Airway epithelial cell (primary cell): ENCODE measurements around the gene ZBTB7B. TPM values are rescaled to one million over a fixed set of nuclear protein-coding genes. Genes with fewer than 3 reads are reported as not detected.

ENCODE experiments used
- total RNA-seq: library from RNA; depleted of rRNA; stranded (reverse); fragments of >200 nt; gene quantifications from 2 replicates; pipeline ENCODE4 v1.2.3, GENCODE V29; 2015

Gene ZBTB7B
- 67.2 and 89.0 TPM in 2 replicates for total RNA-seq

GRCh38 chr1:155002464-155003226 lies at the start of gene ZBTB7B:
Gene ZBTB7B, plus strand, starts transcription at chr1:155002802. Its CDS starts 11,859 bp downstream, at chr1:155014661.

GRCh38 chr1:154955718-154956543 lies 46.7 kb upstream of the ZBTB7B start, which contains the start of gene PBXIP1:
Gene PBXIP1, minus strand, starts transcription at chr1:154956099. Its CDS starts 2,378 bp downstream, at chr1:154953721.

GRCh38 chr1:154961207-154962155 lies 41.1 kb upstream of the ZBTB7B start, which contains the start of gene PYGO2:
Gene PYGO2, minus strand, starts transcription at chr1:154961782. Its CDS starts 206 bp downstream, at chr1:154961576.

GRCh38 chr1:154970631-154971340 lies 31.8 kb upstream of the ZBTB7B start, which contains the start of gene SHC1:
Gene SHC1, minus strand, starts transcription at chr1:154970747. Its CDS starts 221 bp downstream, at chr1:154970526.

GRCh38 chr1:154974102-154974807 lies 28.3 kb upstream of the ZBTB7B start, which contains the start of gene CKS1B:
Gene CKS1B, plus strand, starts transcription at chr1:154974681. Its CDS starts 65 bp downstream, at chr1:154974746.

GRCh38 chr1:154982897-154983648 lies 19.5 kb upstream of the ZBTB7B start, which contains the start of gene FLAD1:
Gene FLAD1, plus strand, starts transcription at chr1:154983344. Its CDS starts 351 bp downstream, at chr1:154983695.

GRCh38 chr1:154993572-154994268 lies 8.9 kb upstream of the ZBTB7B start, which contains the start of gene LENEP:
Gene LENEP, plus strand, starts transcription at chr1:154993586. Its CDS starts 22 bp downstream, at chr1:154993608.

GRCh38 chr1:155033524-155033923 lies 30.9 kb downstream of the ZBTB7B start, which contains the start of the genes DCST1 and DCST2:
Gene DCST1, plus strand, starts transcription at chr1:155033824. Its CDS starts 213 bp downstream, at chr1:155034037.
Gene DCST2, minus strand, starts transcription at chr1:155033781. Its CDS starts 80 bp downstream, at chr1:155033701.

GRCh38 chr1:155050560-155051341 lies 48.1 kb downstream of the ZBTB7B start, which contains the start of gene ADAM15:
Gene ADAM15, plus strand, starts transcription at chr1:155051316. Its CDS starts 71 bp downstream, at chr1:155051387.

GRCh38 chr1:155063550-155064110 lies 61.0 kb downstream of the ZBTB7B start, which contains the start of gene EFNA4:
Gene EFNA4, plus strand, starts transcription at chr1:155063740. Its CDS starts 84 bp downstream, at chr1:155063824.

Other genes with a start within 250 kb of the ZBTB7B start
- gene KCNN3, start 132.5 kb upstream of the ZBTB7B start, total RNA-seq, result 0.07 TPM in 1 of 2 replicates, not detected in the other
- gene PMVK, start 66.1 kb upstream of the ZBTB7B start, total RNA-seq, result 13.7 and 14.2 TPM in 2 replicates
- gene PBXIP1, start 46.7 kb upstream of the ZBTB7B start, total RNA-seq, result 27.4 and 28.8 TPM in 2 replicates
- 15.3 and 24.6 TPM in 2 replicates for gene PYGO2, start 41.0 kb upstream of the ZBTB7B start, total RNA-seq
- gene SHC1, start 32.1 kb upstream of the ZBTB7B start, total RNA-seq, result 256 and 325 TPM in 2 replicates
- 208 and 242 TPM in 2 replicates for gene CKS1B, start 28.1 kb upstream of the ZBTB7B start, total RNA-seq
- 32.0 and 42.0 TPM in 2 replicates for gene FLAD1, start 19.5 kb upstream of the ZBTB7B start, total RNA-seq
- gene LENEP, start 9.2 kb upstream of the ZBTB7B start, total RNA-seq, result 0.92 TPM in 1 of 2 replicates, not detected in the other
- gene DCST2, start 31.0 kb downstream of the ZBTB7B start, total RNA-seq, result 0.07 TPM in 1 of 2 replicates, not detected in the other
- not detected in 2 replicates for gene DCST1, start 31.0 kb downstream of the ZBTB7B start, total RNA-seq
- 296 and 381 TPM in 2 replicates for gene ADAM15, start 48.5 kb downstream of the ZBTB7B start, total RNA-seq
- 25.0 and 26.7 TPM in 2 replicates for gene EFNA4, start 60.9 kb downstream of the ZBTB7B start, total RNA-seq
- gene EFNA3, start 76.0 kb downstream of the ZBTB7B start, total RNA-seq, result 20.9 and 33.1 TPM in 2 replicates
- gene EFNA1, start 125.1 kb downstream of the ZBTB7B start, total RNA-seq, result 26.1 and 41.9 TPM in 2 replicates
- 46.4 and 54.8 TPM in 2 replicates for gene SLC50A1, start 133.1 kb downstream of the ZBTB7B start, total RNA-seq
- 32.6 and 44.4 TPM in 2 replicates for gene DPM3, start 137.7 kb downstream of the ZBTB7B start, total RNA-seq
- 88.1 and 130 TPM in 2 replicates for gene KRTCAP2, start 170.5 kb downstream of the ZBTB7B start, total RNA-seq
- gene TRIM46, start 171.0 kb downstream of the ZBTB7B start, total RNA-seq, result 1.8 and 3.0 TPM in 2 replicates
- gene THBS3, start 205.1 kb downstream of the ZBTB7B start, total RNA-seq, result 4.8 and 8.2 TPM in 2 replicates
- 72.9 and 101 TPM in 2 replicates for gene MTX1, start 205.9 kb downstream of the ZBTB7B start, total RNA-seq